WTC11 (cell line): ENCODE measurements around the gene LRRC8D. TPM values are rescaled to one million over a fixed set of nuclear protein-coding genes. Genes with fewer than 3 reads are reported as not detected.

Experiments used
- ATAC-seq: fragments of 200-7000 bp; cut with Tn5 transposase; 2 replicates; pipeline ENCODE4 v1.10.0; 2021; ENCODE audit warnings: mild to moderate bottlenecking, moderate library complexity
- CTCF ChIA-PET: fragments of 300-600 bp; sonication (Branson Sonifier 250); formaldehyde crosslinking; loops from one replicate; lab custom pipeline; 2021; ENCODE audit warnings: antibody characterized with exemption; lab: Charles Lee
- POLR2A ChIA-PET: fragments of 350-600 bp; sonication (Branson Sonifier 250); formaldehyde crosslinking; loops from one replicate; lab custom pipeline; 2021; ENCODE audit warnings: antibody characterized with exemption; lab: Charles Lee
- DNase-seq: peaks from one replicate; pipeline ENCODE4 v3.0.0; 2021; ENCODE audit warnings: low spot score
- H3K27ac Mint-ChIP-seq: 2 replicates; pipeline ENCODE4 v1.8.0; 2021; ENCODE audit warnings: mixed read lengths
- H3K27me3 Mint-ChIP-seq: 2 replicates; pipeline ENCODE4 v1.8.0; 2021; ENCODE audit warnings: low read depth, mild to moderate bottlenecking, moderate library complexity, mixed read lengths
- H3K36me3 Mint-ChIP-seq: 2 replicates; pipeline ENCODE4 v1.8.0; 2021; ENCODE audit warnings: mixed read lengths
- H3K4me1 Mint-ChIP-seq: 2 replicates; pipeline ENCODE4 v1.8.0; 2022; ENCODE audit warnings: mixed read lengths
- H3K4me3 Mint-ChIP-seq: 2 replicates; pipeline ENCODE4 v1.8.0; 2021; ENCODE audit warnings: mild to moderate bottlenecking, moderate library complexity, mixed read lengths
- H3K9me3 Mint-ChIP-seq: 2 replicates; pipeline ENCODE4 v1.8.0; 2021; ENCODE audit warnings: mixed read lengths
- E2F4 ChIP-seq: sonication (generic); formaldehyde crosslinking; IDR thresholded peaks from 2 replicates; pipeline ENCODE4 v1.8.1; 2022; ENCODE audit warnings: low read depth, mild to moderate bottlenecking, moderate library complexity, missing genetic modification reagents, borderline replicate concordance
- ELF4 ChIP-seq: sonication (generic); formaldehyde crosslinking; IDR thresholded peaks from 2 replicates; pipeline ENCODE4 v1.8.1; 2022; ENCODE audit warnings: low read depth, mild to moderate bottlenecking, moderate library complexity, missing genetic modification reagents
- GABPB1 ChIP-seq: sonication (generic); formaldehyde crosslinking; IDR thresholded peaks from 2 replicates; pipeline ENCODE4 v1.8.1; 2023; ENCODE audit warnings: mild to moderate bottlenecking, missing genetic modification reagents
- HMGXB4 ChIP-seq: sonication (generic); formaldehyde crosslinking; IDR thresholded peaks from 2 replicates; pipeline ENCODE4 v1.8.1; 2023; ENCODE audit warnings: mild to moderate bottlenecking, moderate library complexity, missing genetic modification reagents
- IRF1 ChIP-seq: sonication (generic); formaldehyde crosslinking; IDR thresholded peaks from 2 replicates; pipeline ENCODE4 v1.8.0; 2023; ENCODE audit warnings: missing genetic modification reagents
- MYBL2 ChIP-seq: sonication (generic); formaldehyde crosslinking; IDR thresholded peaks from 2 replicates; pipeline ENCODE4 v1.8.1; 2023; ENCODE audit warnings: mild to moderate bottlenecking, moderate library complexity, missing genetic modification reagents
- NFYB ChIP-seq: sonication (generic); formaldehyde crosslinking; conservative IDR thresholded peaks from 2 replicates; pipeline ENCODE4 v1.8.0; 2022; ENCODE audit warnings: low read depth, missing genetic modification reagents
- NR3C1 ChIP-seq: sonication (generic); formaldehyde crosslinking; conservative IDR thresholded peaks from 2 replicates; pipeline ENCODE4 v1.8.1; 2023; ENCODE audit warnings: low read depth, mild to moderate bottlenecking, missing genetic modification reagents
- PRRX2 ChIP-seq: fragments of 250-450 bp; sonication (Bioruptor Pico); IDR thresholded peaks from 2 replicates; pipeline ENCODE4 v1.8.0; 2021; ENCODE audit warnings: mild to moderate bottlenecking
- SMAD3 ChIP-seq: sonication (generic); formaldehyde crosslinking; IDR thresholded peaks from 2 replicates; pipeline ENCODE4 v1.8.0; 2022; ENCODE audit warnings: missing genetic modification reagents, mild to moderate bottlenecking, borderline replicate concordance
- TCF7 ChIP-seq: sonication (generic); formaldehyde crosslinking; IDR thresholded peaks from 2 replicates; pipeline ENCODE4 v1.8.0; 2022; ENCODE audit warnings: mild to moderate bottlenecking, low read depth, missing genetic modification reagents, moderate library complexity
- ZMAT4 ChIP-seq: fragments of 250-450 bp; sonication (Bioruptor Pico); IDR thresholded peaks from 2 replicates; pipeline ENCODE4 v1.9.0; 2021; ENCODE audit warnings: mild to moderate bottlenecking
- ZNF121 ChIP-seq: sonication (generic); formaldehyde crosslinking; IDR thresholded peaks from 2 replicates; pipeline ENCODE4 v1.8.0; 2023; ENCODE audit warnings: missing genetic modification reagents
- ZNF219 ChIP-seq: sonication (generic); formaldehyde crosslinking; IDR thresholded peaks from 2 replicates; pipeline ENCODE4 v1.8.0; 2023; ENCODE audit warnings: missing genetic modification reagents, mild to moderate bottlenecking, borderline replicate concordance
- total RNA-seq: library from RNA; stranded (reverse); gene quantifications from 3 replicates; pipeline ENCODE4 v1.2.3, GENCODE V29; 2021
- TF ChIP-seq, protein P1 (sequence below): fragments of 250-450 bp; sonication (Bioruptor Pico); IDR thresholded peaks from 2 replicates; pipeline ENCODE4 v1.9.0; 2021; ENCODE audit warnings: mild to moderate bottlenecking, borderline replicate concordance
- TF ChIP-seq, protein P2 (sequence below): fragments of 250-450 bp; sonication (Bioruptor Pico); IDR thresholded peaks from 2 replicates; pipeline ENCODE4 v1.8.0; 2021; ENCODE audit warnings: mild to moderate bottlenecking
- TF ChIP-seq, protein P3 (sequence below): sonication (generic); formaldehyde crosslinking; IDR thresholded peaks from 2 replicates; pipeline ENCODE4 v1.8.1; 2022; ENCODE audit warnings: mild to moderate bottlenecking, missing genetic modification reagents, moderate library complexity, borderline replicate concordance
- TF ChIP-seq, protein P4 (sequence below): sonication (generic); formaldehyde crosslinking; IDR thresholded peaks from 2 replicates; pipeline ENCODE4 v1.8.0; 2022; ENCODE audit warnings: mild to moderate bottlenecking, missing genetic modification reagents

LRRC8D gene
- total RNA-seq, 1 experiment from 2014 or later = 42.6 TPM

DNA sequence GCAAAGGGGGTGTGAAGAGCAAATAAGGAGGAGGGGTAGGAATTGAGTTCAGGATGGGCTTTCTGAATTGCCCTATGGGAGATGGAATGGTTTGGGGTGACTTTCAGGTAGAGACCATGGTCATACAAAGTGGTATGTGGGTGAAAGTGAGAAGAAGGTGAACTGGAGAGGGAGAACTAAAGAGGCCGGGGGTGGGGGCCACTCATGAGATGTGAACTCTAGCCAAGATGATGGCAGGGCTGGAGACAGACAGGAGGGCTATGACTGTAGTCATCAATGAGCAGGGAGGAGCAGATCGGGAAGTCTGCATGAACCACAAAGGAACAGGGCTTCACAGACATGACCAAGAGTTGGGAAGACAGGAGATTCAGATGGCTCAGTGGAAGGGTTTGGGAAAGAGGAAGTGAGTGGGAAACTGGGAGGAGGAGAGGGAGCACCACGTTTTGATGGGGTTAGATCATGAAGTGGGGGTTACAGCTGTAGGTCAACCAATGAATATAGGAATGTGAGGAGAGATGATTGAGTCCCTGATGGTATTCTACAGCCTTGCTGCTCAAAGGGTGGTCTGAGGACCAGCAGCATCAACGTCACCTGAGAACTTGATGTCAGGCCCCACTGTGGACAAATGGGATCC is 20.7 kb upstream of the LRRC8D start (continued):
- TF ChIP-seq, protein P1, sequence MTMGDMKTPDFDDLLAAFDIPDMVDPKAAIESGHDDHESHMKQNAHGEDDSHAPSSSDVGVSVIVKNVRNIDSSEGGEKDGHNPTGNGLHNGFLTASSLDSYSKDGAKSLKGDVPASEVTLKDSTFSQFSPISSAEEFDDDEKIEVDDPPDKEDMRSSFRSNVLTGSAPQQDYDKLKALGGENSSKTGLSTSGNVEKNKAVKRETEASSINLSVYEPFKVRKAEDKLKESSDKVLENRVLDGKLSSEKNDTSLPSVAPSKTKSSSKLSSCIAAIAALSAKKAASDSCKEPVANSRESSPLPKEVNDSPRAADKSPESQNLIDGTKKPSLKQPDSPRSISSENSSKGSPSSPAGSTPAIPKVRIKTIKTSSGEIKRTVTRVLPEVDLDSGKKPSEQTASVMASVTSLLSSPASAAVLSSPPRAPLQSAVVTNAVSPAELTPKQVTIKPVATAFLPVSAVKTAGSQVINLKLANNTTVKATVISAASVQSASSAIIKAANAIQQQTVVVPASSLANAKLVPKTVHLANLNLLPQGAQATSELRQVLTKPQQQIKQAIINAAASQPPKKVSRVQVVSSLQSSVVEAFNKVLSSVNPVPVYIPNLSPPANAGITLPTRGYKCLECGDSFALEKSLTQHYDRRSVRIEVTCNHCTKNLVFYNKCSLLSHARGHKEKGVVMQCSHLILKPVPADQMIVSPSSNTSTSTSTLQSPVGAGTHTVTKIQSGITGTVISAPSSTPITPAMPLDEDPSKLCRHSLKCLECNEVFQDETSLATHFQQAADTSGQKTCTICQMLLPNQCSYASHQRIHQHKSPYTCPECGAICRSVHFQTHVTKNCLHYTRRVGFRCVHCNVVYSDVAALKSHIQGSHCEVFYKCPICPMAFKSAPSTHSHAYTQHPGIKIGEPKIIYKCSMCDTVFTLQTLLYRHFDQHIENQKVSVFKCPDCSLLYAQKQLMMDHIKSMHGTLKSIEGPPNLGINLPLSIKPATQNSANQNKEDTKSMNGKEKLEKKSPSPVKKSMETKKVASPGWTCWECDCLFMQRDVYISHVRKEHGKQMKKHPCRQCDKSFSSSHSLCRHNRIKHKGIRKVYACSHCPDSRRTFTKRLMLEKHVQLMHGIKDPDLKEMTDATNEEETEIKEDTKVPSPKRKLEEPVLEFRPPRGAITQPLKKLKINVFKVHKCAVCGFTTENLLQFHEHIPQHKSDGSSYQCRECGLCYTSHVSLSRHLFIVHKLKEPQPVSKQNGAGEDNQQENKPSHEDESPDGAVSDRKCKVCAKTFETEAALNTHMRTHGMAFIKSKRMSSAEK = no peak
- TF ChIP-seq SMAD3 (no peak), IRF1 (CRISPR knock-in tag) (no peak), MYBL2 (no peak), HMGXB4 (CRISPR knock-in tag) (no peak), PRRX2 (no peak), ZMAT4 (CRISPR knock-in tag) (no peak)
- TF ChIP-seq, protein P2, sequence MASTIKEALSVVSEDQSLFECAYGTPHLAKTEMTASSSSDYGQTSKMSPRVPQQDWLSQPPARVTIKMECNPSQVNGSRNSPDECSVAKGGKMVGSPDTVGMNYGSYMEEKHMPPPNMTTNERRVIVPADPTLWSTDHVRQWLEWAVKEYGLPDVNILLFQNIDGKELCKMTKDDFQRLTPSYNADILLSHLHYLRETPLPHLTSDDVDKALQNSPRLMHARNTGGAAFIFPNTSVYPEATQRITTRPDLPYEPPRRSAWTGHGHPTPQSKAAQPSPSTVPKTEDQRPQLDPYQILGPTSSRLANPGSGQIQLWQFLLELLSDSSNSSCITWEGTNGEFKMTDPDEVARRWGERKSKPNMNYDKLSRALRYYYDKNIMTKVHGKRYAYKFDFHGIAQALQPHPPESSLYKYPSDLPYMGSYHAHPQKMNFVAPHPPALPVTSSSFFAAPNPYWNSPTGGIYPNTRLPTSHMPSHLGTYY (CRISPR knock-in tag) = no peak
- TF ChIP-seq, all 79 proteins: peak for 0

DNA sequence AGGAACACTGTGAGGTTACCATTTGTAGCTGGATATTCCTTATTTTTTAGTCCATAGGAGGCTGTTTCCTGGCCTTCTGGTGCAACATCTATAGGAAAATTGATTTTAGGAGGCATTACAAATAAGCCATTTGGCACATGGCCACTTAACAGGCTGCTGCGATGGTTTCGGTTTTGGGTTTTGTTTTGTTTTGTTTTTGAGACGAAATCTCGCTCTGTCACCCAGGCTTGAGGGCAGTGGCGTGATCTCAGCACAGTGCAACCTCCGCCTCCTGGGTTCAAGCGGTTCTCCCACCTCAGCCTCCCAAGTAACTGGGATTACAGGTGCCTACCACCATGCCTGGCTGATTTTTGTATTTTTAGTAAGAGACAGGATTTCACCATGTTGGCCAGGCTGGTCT is 20.1 kb upstream of the LRRC8D start:
- Mint-ChIP-seq H3K4me3 (no peak overlapping the region), H3K36me3 (no peaks in the 10 kb centered on the region), H3K27ac (no peak overlapping the region), H3K4me1 (peaks cover 6% of the 10 kb centered on the region; the same call in 1 of the 2 replicates), H3K27me3 (peaks cover 5% of the 10 kb centered on the region; the same call in 1 of the 2 replicates), H3K9me3 (no peaks in the 10 kb centered on the region)
- POLR2A ChIA-PET = no interaction called here
- no peak for ATAC-seq
- CTCF ChIA-PET = no interaction called here
- TF ChIP-seq E2F4 (CRISPR knock-in tag) (no peak), NFYB (no peak), ZNF219 (CRISPR knock-in tag) (no peak), ZNF121 (CRISPR knock-in tag) (no peak), ELF4 (no peak), NR3C1 (CRISPR knock-in tag) (no peak), GABPB1 (no peak), TCF7 (no peak)
- TF ChIP-seq, protein P2 (CRISPR knock-in tag) = no peak
- TF ChIP-seq, protein P3, sequence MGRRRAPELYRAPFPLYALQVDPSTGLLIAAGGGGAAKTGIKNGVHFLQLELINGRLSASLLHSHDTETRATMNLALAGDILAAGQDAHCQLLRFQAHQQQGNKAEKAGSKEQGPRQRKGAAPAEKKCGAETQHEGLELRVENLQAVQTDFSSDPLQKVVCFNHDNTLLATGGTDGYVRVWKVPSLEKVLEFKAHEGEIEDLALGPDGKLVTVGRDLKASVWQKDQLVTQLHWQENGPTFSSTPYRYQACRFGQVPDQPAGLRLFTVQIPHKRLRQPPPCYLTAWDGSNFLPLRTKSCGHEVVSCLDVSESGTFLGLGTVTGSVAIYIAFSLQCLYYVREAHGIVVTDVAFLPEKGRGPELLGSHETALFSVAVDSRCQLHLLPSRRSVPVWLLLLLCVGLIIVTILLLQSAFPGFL (CRISPR knock-in tag) = no peak
- TF ChIP-seq, protein P4, sequence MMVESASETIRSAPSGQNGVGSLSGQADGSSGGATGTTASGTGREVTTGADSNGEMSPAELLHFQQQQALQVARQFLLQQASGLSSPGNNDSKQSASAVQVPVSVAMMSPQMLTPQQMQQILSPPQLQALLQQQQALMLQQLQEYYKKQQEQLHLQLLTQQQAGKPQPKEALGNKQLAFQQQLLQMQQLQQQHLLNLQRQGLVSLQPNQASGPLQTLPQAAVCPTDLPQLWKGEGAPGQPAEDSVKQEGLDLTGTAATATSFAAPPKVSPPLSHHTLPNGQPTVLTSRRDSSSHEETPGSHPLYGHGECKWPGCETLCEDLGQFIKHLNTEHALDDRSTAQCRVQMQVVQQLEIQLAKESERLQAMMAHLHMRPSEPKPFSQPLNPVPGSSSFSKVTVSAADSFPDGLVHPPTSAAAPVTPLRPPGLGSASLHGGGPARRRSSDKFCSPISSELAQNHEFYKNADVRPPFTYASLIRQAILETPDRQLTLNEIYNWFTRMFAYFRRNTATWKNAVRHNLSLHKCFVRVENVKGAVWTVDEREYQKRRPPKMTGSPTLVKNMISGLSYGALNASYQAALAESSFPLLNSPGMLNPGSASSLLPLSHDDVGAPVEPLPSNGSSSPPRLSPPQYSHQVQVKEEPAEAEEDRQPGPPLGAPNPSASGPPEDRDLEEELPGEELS (CRISPR knock-in tag) = no peak
- no peak for DNase-seq
